Measurements from ENCODE around the gene MYH7.

The MYH7 gene

DNA sequence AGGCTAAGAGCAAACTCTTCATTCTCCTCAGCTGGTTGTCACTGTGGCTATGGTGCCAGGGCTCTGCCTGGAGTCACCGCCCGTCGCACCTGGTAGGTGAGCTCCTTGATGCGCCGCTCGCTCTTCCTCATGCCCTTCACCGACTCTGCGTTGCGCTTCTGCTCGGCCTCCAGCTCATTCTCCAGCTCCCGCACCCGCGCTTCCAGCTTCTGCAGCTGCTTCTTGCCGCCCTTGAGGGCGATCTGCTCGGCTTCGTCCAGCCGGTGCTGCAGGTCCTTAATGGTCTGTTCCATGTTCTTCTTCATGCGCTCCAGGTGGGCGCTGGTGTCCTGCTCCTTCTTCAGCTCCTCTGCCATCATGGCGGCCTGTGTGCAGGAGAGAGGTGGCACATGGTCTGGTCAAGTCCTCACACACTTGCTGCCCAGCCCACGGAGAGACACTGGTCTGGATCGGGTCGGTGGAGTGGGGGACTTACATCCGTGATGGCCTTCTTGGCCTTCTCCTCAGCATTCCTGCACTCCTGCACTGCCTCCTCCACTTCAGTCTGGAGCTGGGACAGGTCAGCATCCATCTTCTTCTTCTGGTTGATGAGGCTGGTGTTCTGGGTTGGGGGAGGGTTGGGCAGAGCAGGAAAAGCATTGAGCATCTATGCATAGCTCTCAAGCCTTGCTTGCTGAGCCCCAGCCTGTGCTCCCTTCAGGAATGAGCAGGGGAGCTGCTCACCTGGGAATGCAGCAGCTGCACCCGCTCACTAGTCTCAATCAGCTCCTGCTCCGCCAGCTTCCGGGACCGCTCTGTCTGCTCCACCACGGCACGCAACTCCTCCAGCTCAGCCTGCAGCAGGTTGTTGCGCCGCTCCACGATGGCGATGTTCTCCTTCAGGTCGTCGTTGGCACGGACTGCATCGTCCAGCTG, 20.3 kb downstream of the MYH7 start:
- no peaks in the 10 kb centered on the region for H3K4me1 Mint-ChIP-seq

DNA sequence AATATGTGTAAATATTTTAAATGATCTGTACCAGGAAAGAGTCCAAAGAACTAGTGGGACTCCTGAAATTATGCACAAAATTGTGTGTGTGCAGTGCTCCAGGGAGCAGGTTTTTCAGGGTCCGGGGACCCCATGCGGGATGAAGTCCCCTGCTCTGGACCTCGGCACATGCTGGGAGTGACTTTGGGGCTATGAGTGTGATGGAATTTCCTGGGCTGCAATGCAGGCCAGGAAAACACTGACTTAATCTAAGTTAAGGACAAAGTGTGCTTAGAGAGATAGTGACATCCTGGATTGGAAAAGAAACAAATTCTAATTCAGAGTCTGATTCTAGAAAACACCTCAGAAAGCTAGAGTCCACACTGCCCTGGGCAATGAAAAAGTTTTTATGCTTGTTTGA, 21.2 kb downstream of the MYH7 start:
- peaks cover 6% of the 10 kb centered on the region for H3K27me3 Mint-ChIP-seq (ENCODE audit: low read depth)
- H3K27ac Mint-ChIP-seq, result no peak overlapping the region
- H3K9me3 Mint-ChIP-seq, result no peaks in the 10 kb centered on the region
- no peak overlapping the region for H3K4me3 Mint-ChIP-seq
- H3K36me3 Mint-ChIP-seq (ENCODE audit: low read depth), result no peaks in the 10 kb centered on the region
- TF ChIP-seq, protein P1, sequence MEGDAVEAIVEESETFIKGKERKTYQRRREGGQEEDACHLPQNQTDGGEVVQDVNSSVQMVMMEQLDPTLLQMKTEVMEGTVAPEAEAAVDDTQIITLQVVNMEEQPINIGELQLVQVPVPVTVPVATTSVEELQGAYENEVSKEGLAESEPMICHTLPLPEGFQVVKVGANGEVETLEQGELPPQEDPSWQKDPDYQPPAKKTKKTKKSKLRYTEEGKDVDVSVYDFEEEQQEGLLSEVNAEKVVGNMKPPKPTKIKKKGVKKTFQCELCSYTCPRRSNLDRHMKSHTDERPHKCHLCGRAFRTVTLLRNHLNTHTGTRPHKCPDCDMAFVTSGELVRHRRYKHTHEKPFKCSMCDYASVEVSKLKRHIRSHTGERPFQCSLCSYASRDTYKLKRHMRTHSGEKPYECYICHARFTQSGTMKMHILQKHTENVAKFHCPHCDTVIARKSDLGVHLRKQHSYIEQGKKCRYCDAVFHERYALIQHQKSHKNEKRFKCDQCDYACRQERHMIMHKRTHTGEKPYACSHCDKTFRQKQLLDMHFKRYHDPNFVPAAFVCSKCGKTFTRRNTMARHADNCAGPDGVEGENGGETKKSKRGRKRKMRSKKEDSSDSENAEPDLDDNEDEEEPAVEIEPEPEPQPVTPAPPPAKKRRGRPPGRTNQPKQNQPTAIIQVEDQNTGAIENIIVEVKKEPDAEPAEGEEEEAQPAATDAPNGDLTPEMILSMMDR (IDR thresholded peaks at IDR 0.05; ENCODE audit: unreplicated experiment in 3 of 3), result no peak
- no peaks in the 10 kb centered on the region for H3K4me1 Mint-ChIP-seq

More for the DNA sequence above, 20.3 kb downstream of the MYH7 start:
- Mint-ChIP-seq H3K27me3 (ENCODE audit: low read depth) (peaks cover 6% of the 10 kb centered on the region), H3K36me3 (ENCODE audit: low read depth) (no peaks in the 10 kb centered on the region), H3K9me3 (no peaks in the 10 kb centered on the region), H3K4me3 (no peak overlapping the region), H3K27ac (no peak overlapping the region)
- TF ChIP-seq, protein P1 (IDR thresholded peaks at IDR 0.05; ENCODE audit: unreplicated experiment in 3 of 3), result no peak

DNA sequence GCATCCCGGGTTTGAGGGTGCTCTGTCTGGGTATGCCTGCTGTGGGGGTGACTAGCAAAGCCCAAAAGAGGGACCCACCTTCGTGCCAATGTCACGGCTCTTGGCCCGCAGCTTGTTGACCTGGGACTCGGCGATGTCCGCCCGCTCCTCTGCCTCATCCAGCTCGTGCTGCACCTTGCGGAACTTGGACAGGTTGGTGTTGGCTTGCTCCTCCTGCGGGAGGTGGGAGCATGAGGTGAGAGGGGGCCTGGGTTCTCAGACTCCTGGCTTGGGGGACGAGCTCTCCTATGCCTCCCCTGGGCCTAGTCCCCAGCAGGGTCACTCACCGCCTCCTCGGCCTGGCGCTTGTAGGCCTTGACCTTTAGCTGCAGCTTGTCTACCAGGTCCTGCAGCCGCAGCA, 21.8 kb downstream of the MYH7 start:
- Mint-ChIP-seq H3K4me3 (no peak overlapping the region), H3K36me3 (ENCODE audit: low read depth) (no peaks in the 10 kb centered on the region), H3K9me3 (no peaks in the 10 kb centered on the region), H3K27ac (no peak overlapping the region), H3K27me3 (ENCODE audit: low read depth) (peaks cover 6% of the 10 kb centered on the region), H3K4me1 (no peaks in the 10 kb centered on the region)
- TF ChIP-seq, protein P1 (IDR thresholded peaks at IDR 0.05; ENCODE audit: unreplicated experiment in 3 of 3), result no peak

DNA sequence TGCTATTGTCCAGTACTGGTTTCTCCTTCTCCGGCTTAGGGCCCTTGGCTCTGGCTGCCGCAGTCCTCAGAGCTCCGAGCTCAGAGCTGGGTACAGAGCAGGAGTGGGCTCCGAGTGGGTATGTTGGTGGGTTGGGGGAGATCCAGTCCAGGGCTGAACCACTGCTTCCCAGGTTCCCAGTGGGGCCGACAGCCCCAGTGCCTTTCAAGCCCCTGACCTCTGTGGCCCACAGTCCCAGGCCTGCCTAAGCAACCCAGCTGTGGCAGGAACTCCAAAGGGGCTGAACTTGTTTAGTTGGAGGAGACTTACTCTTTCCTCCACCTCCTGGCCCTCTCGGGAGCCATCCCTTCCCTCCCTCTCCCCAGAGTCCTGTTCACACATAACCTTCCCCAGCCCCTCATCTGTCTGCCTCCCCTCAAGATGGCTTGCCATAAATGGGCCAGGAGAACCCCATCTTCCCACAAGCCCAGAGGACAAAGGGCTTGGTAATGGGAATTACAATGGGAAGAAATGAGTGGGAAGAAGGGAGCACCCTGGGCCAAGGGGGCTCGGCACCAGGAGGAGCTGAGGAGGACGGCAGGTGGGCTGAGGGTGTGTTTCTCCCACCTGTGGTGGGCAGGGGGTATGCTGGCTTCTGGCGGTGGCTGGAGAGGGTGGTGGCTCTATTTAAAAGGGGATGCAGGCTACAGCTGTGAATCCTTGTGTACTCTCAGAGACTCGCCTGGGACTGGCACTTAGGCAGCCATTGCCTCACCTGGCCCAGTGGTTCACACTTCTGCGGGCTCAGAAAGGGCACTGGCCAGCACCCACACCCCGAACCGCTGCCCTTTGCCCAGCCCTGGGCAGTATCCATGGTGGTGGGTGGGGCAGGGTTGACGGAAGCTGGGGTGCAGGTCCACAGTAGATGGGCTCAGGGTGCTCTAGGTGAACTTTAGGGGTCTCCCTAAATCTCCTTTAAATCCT, 23.6 kb downstream of the MYH7 start:
- Mint-ChIP-seq H3K9me3 (no peaks in the 10 kb centered on the region), H3K27me3 (ENCODE audit: low read depth) (peaks cover 9% of the 10 kb centered on the region), H3K4me1 (no peaks in the 10 kb centered on the region), H3K4me3 (no peak overlapping the region), H3K27ac (no peak overlapping the region), H3K36me3 (ENCODE audit: low read depth) (no peaks in the 10 kb centered on the region)
- TF ChIP-seq, protein P1 (IDR thresholded peaks at IDR 0.05; ENCODE audit: unreplicated experiment in 3 of 3), result no peak

DNA sequence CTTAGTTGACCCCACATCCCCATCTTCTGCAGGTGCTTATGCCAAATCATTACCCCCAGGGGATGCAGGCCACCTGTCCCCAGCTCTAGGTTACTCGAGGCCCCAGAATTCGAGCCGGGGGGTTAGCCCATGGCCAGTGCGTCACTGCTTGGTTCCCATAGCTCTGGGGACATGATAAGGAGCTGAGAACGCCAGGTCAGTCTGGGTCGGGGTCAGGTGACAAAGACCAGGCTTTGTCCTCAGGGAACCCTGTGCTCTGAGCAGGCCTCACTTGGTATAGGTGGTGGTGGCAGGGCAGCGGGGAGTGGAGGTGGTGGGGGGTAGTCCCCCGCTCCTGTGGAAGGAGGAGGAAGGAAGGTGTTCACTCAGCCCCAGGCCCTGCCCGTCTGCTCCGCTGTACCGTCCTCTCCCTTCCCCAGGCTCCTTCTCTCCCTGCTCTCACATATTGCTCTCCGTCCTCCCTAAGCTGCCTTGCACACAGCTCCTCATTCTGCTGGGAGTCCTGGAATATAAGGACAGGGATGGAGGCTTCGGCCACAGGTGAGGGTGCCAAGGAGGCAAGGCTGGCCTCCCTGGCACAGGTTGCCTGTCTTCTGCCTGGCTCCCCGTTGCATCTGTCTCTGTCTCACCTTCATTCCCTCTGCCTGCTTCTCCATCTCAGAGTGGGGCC, 25.4 kb downstream of the MYH7 start:
- no peaks in the 10 kb centered on the region for H3K4me1 Mint-ChIP-seq
- TF ChIP-seq, protein P1 (IDR thresholded peaks at IDR 0.05; ENCODE audit: unreplicated experiment in 3 of 3), result no peak
- no peaks in the 10 kb centered on the region for H3K9me3 Mint-ChIP-seq
- peaks cover 9% of the 10 kb centered on the region for H3K27me3 Mint-ChIP-seq (ENCODE audit: low read depth)
- H3K4me3 Mint-ChIP-seq, result no peak overlapping the region
- H3K27ac Mint-ChIP-seq, result no peak overlapping the region
- no peaks in the 10 kb centered on the region for H3K36me3 Mint-ChIP-seq (ENCODE audit: low read depth)
